ENCODE results near the gene DUSP16. TPM values are rescaled to one million over a fixed set of nuclear protein-coding genes. Genes with fewer than 3 reads are reported as not detected.
A peak's percentile ranks its signal among the peaks of the same experiment; 100 is the strongest.

Gene DUSP16
- total RNA-seq, 4 donors from 2014 or later = 20.5 to 46.0 (median 35.5) TPM

DNA sequence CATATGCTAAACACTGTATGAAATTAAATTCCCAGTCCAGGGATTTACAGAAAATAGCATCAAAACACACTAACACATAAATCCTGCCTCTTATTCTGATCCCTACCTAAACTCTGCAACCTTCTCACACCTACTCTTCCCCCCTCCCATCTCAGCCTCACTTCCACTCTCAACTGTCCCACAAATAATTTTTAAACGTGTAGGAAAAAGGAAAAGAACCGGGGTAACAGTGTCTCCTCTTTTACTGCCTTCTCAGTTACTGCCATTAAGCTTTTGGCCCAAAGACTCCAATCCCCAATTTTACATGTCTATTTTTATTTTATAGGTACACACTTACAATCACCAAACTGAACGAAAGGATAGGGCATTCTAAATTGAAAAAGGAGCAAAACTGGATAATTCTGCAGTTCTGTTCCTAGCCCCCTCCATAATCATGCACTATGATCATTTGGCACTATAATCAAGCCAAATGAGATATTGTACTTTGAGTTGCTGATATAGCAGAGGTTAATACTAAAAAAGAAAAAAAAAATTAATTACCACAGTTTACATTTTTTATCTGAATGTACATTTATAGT lies 2.9 kb downstream of the DUSP16 start:
- Histone ChIP-seq H3K27ac (peak overlapping the region; percentile 100), H3K4me1 (peaks cover 0 to 3% of the 10 kb centered on the region in 2 donors), H3K9me3 (no peaks in the 10 kb centered on the region), H3K4me3 (peak overlapping the region in 1 of 2 donors; percentile 98), H3K36me3 (no peaks in the 10 kb centered on the region), H3K27me3 (no peaks in the 10 kb centered on the region)
- intact Hi-C loops (cut with DNase I; ENCODE audit: low total_unique reads) = loop anchor here (10.0 kb wide), 1 partner anchor 185 kb away; no protein-coding TSS in a partner anchor
- DNase-seq = no peak
- TF ChIP-seq POLR2A (IDR thresholded peaks at IDR 0.05) = no peak
- TF ChIP-seq, protein P1, sequence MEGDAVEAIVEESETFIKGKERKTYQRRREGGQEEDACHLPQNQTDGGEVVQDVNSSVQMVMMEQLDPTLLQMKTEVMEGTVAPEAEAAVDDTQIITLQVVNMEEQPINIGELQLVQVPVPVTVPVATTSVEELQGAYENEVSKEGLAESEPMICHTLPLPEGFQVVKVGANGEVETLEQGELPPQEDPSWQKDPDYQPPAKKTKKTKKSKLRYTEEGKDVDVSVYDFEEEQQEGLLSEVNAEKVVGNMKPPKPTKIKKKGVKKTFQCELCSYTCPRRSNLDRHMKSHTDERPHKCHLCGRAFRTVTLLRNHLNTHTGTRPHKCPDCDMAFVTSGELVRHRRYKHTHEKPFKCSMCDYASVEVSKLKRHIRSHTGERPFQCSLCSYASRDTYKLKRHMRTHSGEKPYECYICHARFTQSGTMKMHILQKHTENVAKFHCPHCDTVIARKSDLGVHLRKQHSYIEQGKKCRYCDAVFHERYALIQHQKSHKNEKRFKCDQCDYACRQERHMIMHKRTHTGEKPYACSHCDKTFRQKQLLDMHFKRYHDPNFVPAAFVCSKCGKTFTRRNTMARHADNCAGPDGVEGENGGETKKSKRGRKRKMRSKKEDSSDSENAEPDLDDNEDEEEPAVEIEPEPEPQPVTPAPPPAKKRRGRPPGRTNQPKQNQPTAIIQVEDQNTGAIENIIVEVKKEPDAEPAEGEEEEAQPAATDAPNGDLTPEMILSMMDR (IDR thresholded peaks at IDR 0.05) = no peak

DNA sequence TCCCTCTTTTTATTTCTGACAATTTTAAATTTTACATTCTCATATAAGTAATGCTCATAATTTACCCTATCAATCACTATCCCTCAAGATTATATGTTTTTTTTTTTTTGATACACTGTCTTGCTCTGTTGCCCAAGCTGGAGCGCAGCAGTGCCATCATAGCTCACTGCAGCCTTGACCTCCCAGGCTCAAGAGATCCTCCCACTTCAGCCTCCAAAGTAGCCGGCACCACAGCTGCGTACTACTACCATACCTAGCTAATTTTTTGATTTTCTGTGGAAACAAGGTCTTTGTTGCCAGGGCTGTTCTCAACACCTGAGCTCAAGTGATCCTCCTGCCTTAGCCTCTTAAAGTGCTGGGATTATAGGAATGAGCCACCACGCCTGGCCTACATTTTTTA lies 4.4 kb downstream of the DUSP16 start:
- Histone ChIP-seq H3K36me3 (no peaks in the 10 kb centered on the region), H3K9me3 (no peaks in the 10 kb centered on the region), H3K27me3 (no peaks in the 10 kb centered on the region), H3K4me3 (no peak overlapping the region), H3K27ac (peak overlapping the region; percentile 100), H3K4me1 (peaks cover 0 to 3% of the 10 kb centered on the region in 2 donors)
- intact Hi-C loops (cut with DNase I; ENCODE audit: low total_unique reads) = no loop called here
- TF ChIP-seq, protein P1 (IDR thresholded peaks at IDR 0.05) = no peak
- no peak for TF ChIP-seq POLR2A (IDR thresholded peaks at IDR 0.05)
- DNase-seq = no peak

DNA sequence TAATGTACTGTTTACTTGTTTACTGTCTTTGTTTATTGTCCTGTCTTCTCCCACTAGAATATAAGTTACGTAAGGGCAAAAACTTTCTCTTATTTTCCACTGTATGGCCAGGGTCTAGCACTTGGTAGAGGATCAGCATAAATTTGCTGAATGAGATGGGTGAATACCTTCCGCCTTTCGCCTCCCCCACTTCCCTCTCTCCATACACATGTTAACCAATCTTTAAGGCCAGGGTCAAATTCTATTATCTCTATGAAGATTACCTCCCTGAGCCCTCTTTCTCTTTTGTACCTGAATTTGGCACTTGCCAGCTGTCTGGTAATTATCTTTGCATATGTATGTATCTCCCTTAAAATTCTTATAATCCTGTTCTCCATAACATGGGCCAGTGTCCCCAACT lies 4.9 kb downstream of the DUSP16 start:
- H3K27me3 ChIP-seq = no peaks in the 10 kb centered on the region
- H3K4me3 ChIP-seq = no peak overlapping the region
- no peak for TF ChIP-seq POLR2A (IDR thresholded peaks at IDR 0.05)
- TF ChIP-seq, protein P1 (IDR thresholded peaks at IDR 0.05) = no peak
- intact Hi-C loops (cut with DNase I; ENCODE audit: low total_unique reads) = no loop called here
- no peak for DNase-seq
- H3K4me1 ChIP-seq = peaks cover 0 to 3% of the 10 kb centered on the region in 2 donors
- H3K36me3 ChIP-seq = no peaks in the 10 kb centered on the region
- H3K27ac ChIP-seq = no peak overlapping the region
- H3K9me3 ChIP-seq = no peaks in the 10 kb centered on the region

DNA sequence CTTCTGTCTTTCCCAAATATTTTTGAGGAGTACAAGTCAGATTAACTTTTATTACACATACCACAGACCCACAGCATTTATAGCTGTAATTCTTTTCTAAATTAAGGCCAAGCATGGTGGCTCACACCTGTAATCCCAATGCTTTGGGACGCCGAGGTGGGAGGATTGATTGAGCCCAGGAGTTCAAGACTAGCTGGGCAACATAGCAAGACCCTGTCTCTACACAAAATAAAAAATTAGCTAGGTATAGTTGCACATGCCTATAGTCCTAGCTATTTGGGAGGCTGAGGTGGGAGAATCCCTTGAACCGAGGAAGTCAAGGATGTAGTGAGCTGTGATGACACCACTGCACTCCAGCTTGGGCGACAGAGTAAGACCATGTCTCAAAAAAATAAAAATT lies 7.0 kb downstream of the DUSP16 start:
- Histone ChIP-seq H3K36me3 (no peaks in the 10 kb centered on the region), H3K4me3 (no peak overlapping the region), H3K9me3 (no peaks in the 10 kb centered on the region), H3K27me3 (no peaks in the 10 kb centered on the region), H3K4me1 (peaks cover 0 to 3% of the 10 kb centered on the region in 2 donors), H3K27ac (no peak overlapping the region)
- intact Hi-C loops (cut with DNase I; ENCODE audit: low total_unique reads) = no loop called here
- DNase-seq = no peak
- TF ChIP-seq, protein P1 (IDR thresholded peaks at IDR 0.05) = no peak
- no peak for TF ChIP-seq POLR2A (IDR thresholded peaks at IDR 0.05)

DNA sequence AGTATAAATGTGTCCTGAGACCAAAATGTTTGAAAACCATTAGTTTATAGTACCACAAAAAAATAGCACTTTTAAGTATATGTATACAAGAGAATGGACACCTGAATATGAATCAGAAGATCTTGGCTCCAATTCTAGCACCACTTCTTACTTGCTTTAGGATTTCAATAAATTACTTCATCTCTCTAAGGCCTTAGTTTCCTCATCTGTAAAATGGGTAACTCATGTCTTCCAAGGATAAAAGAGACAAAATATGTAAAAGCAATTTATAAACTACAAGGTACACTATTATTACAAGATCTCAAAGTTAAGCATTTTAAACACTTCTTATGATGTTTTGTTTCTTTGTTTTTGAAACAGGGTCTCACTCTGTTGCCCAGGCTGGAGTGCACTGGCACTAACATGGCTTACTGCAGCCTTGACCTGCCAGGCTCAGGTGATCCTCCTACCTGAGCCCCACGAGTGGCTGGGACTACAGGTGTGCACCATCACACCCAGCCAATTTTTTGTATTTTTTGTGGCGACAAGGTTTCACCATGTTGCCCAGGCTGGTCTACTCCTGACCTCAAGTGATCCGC lies 9.4 kb downstream of the DUSP16 start:
- Histone ChIP-seq H3K27me3 (no peaks in the 10 kb centered on the region), H3K27ac (no peak overlapping the region), H3K4me1 (peaks cover 0 to 3% of the 10 kb centered on the region in 2 donors), H3K4me3 (no peak overlapping the region), H3K36me3 (no peaks in the 10 kb centered on the region), H3K9me3 (no peaks in the 10 kb centered on the region)
- intact Hi-C loops (cut with DNase I; ENCODE audit: low total_unique reads) = no loop called here
- DNase-seq = no peak
- no peak for TF ChIP-seq POLR2A (IDR thresholded peaks at IDR 0.05)
- TF ChIP-seq, protein P1 (IDR thresholded peaks at IDR 0.05) = no peak
